ENCODE data around the gene NOL3.

DNA sequence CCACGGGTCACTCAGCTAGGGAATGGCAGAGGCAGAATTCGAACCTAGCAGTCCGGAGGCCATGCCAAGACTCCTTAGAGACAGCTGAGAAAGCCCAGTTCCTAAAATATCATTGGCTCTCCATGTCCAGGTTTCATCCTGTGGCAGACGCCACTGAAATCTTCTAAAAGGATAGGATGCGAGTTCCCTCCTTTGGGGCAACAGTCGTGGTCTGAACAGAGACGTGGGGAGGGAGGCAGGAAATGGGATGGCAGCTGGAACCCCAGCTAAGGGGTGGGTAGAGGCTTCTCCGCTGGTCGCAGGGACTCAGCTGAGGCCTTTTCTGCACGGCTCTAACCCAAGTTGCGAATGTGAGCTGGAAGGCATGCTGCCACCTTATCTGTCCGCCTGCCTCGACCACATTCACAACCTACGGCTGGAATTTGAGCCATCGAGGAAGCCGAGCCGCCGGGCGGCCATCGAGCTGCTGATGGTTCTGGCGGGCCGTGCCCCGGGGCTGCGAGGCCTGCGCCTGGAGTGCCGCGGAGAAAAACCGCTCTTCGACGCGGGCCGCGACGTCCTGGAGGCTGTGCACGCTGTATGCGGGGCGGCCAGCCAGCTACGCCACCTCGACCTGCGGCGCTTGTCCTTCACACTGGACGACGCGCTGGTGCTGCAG, 7.7 kb upstream of the NOL3 start:
- TF ChIP-seq, protein P1, sequence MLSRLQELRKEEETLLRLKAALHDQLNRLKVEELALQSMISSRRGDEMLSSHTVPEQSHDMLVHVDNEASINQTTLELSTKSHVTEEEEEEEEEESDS (CRISPR knock-in tag; IDR thresholded peaks at IDR 0.05; ENCODE audit: borderline replicate concordance), result no peak
- TF ChIP-seq SP2 (CRISPR knock-in tag; IDR thresholded peaks at IDR 0.05), result no peak
- no peak for TF ChIP-seq POLR2A (IDR thresholded peaks at IDR 0.05; ENCODE audit: insufficient read depth in 1 of 2, low read depth in 2 of 2, low read length in 2 of 2)
- TF ChIP-seq, protein P2, sequence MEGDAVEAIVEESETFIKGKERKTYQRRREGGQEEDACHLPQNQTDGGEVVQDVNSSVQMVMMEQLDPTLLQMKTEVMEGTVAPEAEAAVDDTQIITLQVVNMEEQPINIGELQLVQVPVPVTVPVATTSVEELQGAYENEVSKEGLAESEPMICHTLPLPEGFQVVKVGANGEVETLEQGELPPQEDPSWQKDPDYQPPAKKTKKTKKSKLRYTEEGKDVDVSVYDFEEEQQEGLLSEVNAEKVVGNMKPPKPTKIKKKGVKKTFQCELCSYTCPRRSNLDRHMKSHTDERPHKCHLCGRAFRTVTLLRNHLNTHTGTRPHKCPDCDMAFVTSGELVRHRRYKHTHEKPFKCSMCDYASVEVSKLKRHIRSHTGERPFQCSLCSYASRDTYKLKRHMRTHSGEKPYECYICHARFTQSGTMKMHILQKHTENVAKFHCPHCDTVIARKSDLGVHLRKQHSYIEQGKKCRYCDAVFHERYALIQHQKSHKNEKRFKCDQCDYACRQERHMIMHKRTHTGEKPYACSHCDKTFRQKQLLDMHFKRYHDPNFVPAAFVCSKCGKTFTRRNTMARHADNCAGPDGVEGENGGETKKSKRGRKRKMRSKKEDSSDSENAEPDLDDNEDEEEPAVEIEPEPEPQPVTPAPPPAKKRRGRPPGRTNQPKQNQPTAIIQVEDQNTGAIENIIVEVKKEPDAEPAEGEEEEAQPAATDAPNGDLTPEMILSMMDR (CRISPR knock-in tag; IDR thresholded peaks at IDR 0.05), result no peak
- TF ChIP-seq ZBTB1 (CRISPR knock-in tag; IDR thresholded peaks at IDR 0.05; ENCODE audit: borderline replicate concordance), result no peak
- TF ChIP-seq KLF13 (CRISPR knock-in tag; IDR thresholded peaks at IDR 0.05), result no peak
- TF ChIP-seq, protein P3, sequence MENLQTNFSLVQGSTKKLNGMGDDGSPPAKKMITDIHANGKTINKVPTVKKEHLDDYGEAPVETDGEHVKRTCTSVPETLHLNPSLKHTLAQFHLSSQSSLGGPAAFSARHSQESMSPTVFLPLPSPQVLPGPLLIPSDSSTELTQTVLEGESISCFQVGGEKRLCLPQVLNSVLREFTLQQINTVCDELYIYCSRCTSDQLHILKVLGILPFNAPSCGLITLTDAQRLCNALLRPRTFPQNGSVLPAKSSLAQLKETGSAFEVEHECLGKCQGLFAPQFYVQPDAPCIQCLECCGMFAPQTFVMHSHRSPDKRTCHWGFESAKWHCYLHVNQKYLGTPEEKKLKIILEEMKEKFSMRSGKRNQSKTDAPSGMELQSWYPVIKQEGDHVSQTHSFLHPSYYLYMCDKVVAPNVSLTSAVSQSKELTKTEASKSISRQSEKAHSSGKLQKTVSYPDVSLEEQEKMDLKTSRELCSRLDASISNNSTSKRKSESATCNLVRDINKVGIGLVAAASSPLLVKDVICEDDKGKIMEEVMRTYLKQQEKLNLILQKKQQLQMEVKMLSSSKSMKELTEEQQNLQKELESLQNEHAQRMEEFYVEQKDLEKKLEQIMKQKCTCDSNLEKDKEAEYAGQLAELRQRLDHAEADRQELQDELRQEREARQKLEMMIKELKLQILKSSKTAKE (CRISPR knock-in tag; IDR thresholded peaks at IDR 0.05; ENCODE audit: borderline replicate concordance), result no peak
- TF ChIP-seq, protein P4, sequence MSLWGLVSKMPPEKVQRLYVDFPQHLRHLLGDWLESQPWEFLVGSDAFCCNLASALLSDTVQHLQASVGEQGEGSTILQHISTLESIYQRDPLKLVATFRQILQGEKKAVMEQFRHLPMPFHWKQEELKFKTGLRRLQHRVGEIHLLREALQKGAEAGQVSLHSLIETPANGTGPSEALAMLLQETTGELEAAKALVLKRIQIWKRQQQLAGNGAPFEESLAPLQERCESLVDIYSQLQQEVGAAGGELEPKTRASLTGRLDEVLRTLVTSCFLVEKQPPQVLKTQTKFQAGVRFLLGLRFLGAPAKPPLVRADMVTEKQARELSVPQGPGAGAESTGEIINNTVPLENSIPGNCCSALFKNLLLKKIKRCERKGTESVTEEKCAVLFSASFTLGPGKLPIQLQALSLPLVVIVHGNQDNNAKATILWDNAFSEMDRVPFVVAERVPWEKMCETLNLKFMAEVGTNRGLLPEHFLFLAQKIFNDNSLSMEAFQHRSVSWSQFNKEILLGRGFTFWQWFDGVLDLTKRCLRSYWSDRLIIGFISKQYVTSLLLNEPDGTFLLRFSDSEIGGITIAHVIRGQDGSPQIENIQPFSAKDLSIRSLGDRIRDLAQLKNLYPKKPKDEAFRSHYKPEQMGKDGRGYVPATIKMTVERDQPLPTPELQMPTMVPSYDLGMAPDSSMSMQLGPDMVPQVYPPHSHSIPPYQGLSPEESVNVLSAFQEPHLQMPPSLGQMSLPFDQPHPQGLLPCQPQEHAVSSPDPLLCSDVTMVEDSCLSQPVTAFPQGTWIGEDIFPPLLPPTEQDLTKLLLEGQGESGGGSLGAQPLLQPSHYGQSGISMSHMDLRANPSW (CRISPR knock-in tag; IDR thresholded peaks at IDR 0.05; ENCODE audit: borderline replicate concordance), result no peak
- TF ChIP-seq SMC3 (IDR thresholded peaks at IDR 0.05; ENCODE audit: low read length), result no peak
- TF ChIP-seq, protein P5, sequence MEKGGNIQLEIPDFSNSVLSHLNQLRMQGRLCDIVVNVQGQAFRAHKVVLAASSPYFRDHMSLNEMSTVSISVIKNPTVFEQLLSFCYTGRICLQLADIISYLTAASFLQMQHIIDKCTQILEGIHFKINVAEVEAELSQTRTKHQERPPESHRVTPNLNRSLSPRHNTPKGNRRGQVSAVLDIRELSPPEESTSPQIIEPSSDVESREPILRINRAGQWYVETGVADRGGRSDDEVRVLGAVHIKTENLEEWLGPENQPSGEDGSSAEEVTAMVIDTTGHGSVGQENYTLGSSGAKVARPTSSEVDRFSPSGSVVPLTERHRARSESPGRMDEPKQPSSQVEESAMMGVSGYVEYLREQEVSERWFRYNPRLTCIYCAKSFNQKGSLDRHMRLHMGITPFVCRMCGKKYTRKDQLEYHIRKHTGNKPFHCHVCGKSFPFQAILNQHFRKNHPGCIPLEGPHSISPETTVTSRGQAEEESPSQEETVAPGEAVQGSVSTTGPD (CRISPR knock-in tag; IDR thresholded peaks at IDR 0.05), result no peak
